Stimulated activated CD8-positive, alpha-beta memory T cell treated with anti-CD3 and anti-CD28 coated beads, Interleukin-4, amount 100 ng/mL, for 48 hours (primary cell): ENCODE measurements around the gene CMPK2.
"Not testable (repeated sequence)": the region's sequence is repeated elsewhere in the genome, so short reads cannot be mapped to it uniquely, and the experiment has no call there.

Source experiments
- DNase-seq: peaks from one replicate; pipeline ENCODE4 v3.0.0-alpha.2; 2020

The CMPK2 gene

GRCh38 chr2:6865346-6866274, at the start of gene CMPK2:
Gene CMPK2, minus strand, starts transcription at chr2:6865907. Its CDS starts 211 bp downstream, at chr2:6865696.
- peak; percentile 80 for DNase-seq

DNA sequence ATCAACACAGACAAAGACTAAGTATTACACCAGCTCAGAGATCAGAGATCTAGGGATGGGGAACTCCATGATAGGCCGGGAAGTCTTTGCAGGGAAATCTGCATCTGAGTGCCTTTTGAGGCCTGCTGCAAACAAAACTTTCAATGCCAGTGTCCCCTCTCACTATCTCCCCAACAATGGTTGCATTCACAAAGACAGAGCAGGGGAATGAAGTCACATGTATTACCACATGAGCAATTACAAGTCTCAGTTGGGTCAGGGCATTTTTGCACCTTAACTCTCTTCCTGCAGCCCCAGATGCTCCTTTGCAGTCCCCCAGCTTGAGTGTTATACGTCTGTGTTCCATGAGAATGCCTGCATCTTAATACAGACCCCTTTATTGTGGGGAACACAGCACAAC, 49.7 kb upstream of the CMPK2 start:
- DNase-seq = no peak

GRCh38 chr2:6914828-6915227, 49.1 kb upstream of the CMPK2 start:
- no peak for DNase-seq

GRCh38 chr2:6913415-6914157, 47.9 kb upstream of the CMPK2 start:
- peak; percentile 52 for DNase-seq

GRCh38 chr2:6911721-6912120, 46.0 kb upstream of the CMPK2 start:
- no peak for DNase-seq

DNA sequence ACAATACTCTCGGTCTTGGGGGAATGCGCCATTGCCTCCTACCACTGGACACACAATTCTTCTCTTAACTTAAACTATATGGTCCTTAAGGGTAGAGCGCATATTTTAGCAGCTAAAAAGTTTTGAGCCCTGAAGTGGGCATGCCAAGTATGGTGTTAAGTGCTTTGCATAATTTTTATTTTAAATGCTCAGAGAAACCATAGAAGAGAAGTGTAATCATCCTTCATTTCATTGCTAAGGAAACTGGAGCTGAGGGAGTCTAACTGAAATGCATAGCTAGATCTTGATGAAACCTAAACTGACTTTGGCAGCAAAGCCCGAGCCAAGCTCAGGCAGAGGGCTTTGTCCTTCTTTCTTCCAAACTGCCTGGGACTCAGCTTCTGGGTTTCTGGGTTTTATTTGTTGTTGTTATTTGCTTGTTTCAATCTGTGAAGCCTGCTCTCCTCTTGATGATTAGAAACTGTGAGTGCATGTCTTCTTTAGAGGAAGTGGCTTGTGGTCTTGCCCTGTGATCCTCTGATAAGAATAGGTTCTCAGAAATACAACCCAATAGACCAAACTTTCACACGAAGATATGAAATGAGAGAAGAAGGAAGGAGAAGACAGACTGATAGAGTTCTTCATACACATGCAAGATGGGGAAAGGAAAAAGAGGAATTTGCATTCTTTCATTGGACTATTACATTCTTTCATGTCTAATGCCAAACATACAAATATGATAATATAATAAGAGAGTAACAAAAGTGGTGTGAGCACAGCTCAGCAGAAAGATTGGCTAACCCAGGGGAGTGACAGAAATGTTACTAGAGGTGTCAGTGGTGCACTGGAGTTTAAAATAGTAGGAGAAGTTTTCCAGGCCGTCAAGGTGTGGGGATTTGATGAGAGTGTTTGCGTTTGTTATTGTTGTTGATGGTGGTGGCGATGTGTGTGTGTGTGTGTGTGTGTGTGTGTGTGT, 44.0 kb upstream of the CMPK2 start:
- no peak for DNase-seq

DNA sequence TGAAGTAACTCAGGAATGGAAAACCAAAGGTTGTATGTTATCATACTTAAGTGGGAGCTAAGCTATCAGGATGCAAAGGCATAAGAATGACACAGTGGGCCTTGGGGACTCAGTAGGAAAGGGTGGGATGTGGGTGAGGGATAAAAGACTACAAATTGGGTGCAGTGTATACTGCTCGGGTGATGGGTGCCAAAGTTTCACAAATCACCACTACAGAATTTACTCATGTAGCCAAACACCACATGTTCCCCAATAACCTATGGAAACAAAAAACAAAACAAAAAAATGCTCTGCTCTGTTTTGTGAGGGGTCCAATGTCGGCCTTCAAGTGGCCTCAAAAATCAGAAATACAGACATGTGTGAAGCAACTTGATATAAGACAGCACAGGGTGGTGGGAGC, 42.6 kb upstream of the CMPK2 start:
- no peak for DNase-seq

GRCh38 chr2:6906165-6906741, 40.5 kb upstream of the CMPK2 start:
- DNase-seq = no peak

GRCh38 chr2:6905668-6906067, 40.0 kb upstream of the CMPK2 start:
- DNase-seq = no peak

DNA sequence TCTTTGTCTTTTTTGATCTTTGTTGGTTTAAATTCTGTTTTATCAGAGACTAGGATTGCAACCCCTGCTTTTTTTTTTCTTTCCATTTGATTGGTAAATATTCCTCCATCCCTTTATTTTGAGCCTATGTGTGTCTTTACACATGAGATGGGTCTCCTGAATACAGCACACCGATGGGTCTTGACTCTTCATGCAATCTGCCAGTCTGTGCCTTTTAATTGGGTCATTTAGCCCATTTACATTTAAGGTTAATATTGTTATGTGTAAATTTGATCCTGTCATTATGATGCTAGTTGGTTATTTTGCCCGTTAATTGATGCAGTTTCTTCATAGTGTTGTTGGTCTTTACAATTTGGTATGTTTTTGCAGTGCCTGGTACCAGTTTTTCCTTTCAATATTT, 36.9 kb upstream of the CMPK2 start:
- DNase-seq = not testable (repeated sequence)

- no peak for DNase-seq
These were observed 31.4 kb upstream of the CMPK2 start for GRCh38 chr2:6896930-6897759.

DNA sequence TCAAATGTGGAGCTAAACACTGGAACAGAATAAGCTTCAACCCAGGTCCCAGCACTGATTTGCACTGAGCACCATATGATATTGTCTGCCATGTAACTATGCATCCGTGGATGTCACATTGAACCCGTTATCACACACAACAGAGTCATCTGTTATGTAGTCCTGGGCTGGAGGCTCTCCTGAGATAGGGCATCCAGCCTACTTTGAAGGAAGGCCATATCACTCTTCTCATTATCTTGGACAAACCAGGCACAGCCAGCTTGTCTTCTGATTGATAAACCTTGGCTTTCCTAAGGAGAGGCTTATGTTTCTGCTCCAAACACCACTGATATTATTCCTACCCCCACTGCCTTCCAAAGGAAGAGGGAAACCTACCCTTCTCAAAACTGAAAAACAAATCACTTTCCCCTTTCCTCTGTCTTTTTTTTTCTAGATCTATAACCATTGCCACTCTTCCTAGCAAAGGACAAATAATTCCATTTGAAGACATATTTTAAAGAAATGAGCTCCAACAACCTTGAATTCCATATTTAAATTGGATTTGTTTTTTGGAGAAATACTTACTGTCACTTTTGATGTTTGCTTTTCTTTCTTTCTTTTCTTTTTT, 28.3 kb upstream of the CMPK2 start:
- DNase-seq = no peak

DNA sequence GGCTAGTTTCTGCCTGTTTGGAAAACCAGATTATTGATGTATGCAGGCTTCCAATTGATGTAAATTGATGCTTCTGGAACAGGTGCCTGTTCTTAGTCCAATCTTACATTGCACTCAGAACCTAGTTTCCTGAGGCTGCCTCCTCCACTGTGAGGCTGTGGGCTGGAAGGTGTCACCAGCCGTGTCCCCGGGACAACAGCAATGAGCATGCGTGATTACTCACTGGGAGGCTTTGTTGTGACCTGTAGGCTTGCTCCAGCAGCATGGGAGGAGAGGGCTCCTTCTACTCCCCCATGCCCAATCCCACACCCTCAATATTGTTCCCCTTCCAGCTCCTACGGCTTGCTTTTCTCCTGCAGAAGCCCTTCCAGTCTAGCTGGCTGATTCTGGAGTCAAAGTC, 23.0 kb upstream of the CMPK2 start:
- DNase-seq = no peak

- no peak for DNase-seq
These were observed 22.1 kb upstream of the CMPK2 start for GRCh38 chr2:6887751-6888192.

- DNase-seq = no peak
These were observed 20.3 kb upstream of the CMPK2 start for GRCh38 chr2:6885968-6886367.

DNA sequence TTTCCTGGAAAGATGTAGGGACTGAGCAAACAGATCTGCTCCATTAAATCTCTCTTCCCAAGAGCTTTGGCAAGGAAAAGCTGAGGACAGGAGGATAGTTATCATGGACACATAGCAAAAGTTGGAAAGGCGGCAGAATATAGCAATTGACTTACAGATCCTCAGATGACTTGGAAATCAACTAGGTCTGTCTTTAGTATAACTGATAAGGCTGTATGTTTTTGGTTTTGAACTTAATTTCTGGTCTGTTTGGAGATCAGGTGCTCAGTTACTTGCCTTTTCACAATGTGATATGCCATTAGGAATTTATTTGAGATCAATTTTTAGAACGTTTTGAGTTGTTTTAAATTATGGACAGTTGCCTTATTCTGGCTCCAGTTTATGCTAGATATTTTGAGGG, 19.8 kb upstream of the CMPK2 start:
- no peak for DNase-seq

- no peak for DNase-seq
These were observed 17.9 kb upstream of the CMPK2 start for GRCh38 chr2:6883448-6884122.

DNA sequence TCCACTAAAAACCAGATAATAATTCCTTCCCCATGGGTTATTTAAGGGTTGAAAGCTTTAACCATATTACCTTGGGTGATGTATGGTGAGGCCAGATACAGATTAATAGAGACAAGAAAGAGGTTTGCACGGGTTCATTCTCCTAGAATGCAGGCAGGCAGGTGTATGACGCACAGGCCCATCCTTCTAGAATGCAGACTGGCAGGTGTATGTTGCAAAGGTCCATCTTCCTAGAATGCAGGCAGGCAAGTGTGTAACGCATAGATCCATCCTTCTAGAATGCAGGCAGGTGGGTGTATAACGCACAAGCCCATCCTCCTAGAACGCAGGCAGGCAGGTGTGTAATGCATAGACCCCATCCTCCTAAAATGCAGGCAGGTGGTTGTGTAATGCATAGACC, 15.8 kb upstream of the CMPK2 start:
- DNase-seq = no peak

GRCh38 chr2:6881046-6881445, 15.3 kb upstream of the CMPK2 start:
- DNase-seq = no peak

DNA sequence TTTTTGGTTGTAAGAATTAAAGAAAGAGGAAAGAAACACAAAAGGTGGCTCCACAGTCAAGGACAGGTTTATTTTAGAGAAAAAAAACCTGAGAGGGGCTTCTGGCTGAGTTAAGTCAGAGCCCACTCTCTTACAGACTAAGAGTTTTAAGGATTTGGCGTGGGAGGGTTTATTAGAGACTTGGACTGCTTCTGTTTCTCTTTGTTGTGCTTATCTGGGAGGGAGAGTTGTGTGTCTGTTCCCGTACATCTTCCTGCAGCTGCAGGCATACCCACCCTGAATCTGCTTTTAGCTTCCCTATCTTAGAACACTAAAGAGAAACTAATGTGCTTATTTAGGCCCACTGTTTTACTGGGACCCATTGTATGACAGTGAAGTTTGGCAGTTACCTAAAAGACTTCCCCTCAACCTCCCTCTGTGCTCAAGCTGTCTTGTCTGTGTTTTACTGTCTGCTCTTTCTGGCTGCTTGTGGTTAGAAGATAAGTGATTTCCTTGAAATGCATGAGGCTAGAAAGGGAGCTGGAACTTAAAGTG, 14.6 kb upstream of the CMPK2 start:
- no peak for DNase-seq
